Endometrial microvascular endothelial cells (primary cell): ENCODE data around the gene GPR161. TPM values are rescaled to one million over a fixed set of nuclear protein-coding genes. Genes with fewer than 3 reads are reported as not detected.
"Not testable (repeated sequence)": the region's sequence is repeated elsewhere in the genome, so short reads cannot be mapped to it uniquely, and the experiment has no call there.

ENCODE experiments used
- in situ Hi-C: cut with HindIII; loops from 2 replicates; pipeline ENCODE4 v1.10.0; 2017; ENCODE audit warnings: low sequenced_read_pairs, low pct_unique_long_range_greater_than_20kb; ENCODE audit errors: inconsistent ontology term
- total RNA-seq: library from RNA; depleted of rRNA; stranded (reverse); fragments of >200 nt; gene quantifications from one replicate; pipeline ENCODE4 v1.2.3, GENCODE V29; 2015; ENCODE audit errors: inconsistent ontology term

GPR161 gene, protein sequence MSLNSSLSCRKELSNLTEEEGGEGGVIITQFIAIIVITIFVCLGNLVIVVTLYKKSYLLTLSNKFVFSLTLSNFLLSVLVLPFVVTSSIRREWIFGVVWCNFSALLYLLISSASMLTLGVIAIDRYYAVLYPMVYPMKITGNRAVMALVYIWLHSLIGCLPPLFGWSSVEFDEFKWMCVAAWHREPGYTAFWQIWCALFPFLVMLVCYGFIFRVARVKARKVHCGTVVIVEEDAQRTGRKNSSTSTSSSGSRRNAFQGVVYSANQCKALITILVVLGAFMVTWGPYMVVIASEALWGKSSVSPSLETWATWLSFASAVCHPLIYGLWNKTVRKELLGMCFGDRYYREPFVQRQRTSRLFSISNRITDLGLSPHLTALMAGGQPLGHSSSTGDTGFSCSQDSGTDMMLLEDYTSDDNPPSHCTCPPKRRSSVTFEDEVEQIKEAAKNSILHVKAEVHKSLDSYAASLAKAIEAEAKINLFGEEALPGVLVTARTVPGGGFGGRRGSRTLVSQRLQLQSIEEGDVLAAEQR
- 18.9 TPM for total RNA-seq

DNA sequence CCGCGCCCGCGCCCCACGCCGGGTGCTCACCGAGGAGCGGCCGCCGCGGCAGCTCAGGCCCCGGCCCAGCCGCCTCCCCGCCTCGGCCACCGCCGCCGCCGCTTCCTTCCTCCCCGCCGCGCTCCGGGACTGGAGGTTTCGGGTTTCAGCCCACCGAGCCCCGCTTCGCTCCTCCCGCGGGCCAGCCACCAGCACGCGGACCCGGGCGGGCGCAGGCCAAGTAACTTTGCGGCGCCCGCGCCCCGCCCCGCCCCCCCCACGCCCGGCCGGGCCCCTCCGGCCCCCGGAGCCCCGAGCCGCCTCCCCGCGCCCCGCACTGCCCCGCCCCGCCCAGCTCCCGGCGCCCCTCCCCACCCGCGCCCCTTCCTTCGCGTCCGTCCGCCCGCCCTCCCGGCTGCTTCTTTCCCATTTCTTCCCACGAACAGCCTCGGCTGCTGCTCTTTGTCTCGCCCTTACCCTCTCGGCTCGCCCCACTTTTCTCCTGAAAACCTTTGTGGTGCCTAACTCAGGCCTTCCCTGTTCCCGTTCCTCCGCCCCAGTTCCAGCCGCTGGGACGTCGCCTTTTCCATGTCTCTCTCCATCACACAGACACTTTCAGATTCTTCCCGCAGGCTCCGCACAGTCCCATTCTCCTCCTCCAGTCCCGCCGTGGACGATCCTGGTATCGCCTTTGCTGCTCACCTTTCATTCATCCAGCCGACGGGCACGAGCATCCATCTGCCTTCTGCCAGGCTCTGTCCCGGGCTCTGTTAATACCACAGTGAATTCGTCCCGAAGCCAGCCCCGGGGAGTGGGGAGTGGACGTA, at the start of gene GPR161:
TSS of gene GPR161 (minus strand) at position 222 of the 806 bp plus-strand sequence. CDS start 32,080 bp downstream, outside the sequence.
- in situ Hi-C loops = no loop called here

DNA sequence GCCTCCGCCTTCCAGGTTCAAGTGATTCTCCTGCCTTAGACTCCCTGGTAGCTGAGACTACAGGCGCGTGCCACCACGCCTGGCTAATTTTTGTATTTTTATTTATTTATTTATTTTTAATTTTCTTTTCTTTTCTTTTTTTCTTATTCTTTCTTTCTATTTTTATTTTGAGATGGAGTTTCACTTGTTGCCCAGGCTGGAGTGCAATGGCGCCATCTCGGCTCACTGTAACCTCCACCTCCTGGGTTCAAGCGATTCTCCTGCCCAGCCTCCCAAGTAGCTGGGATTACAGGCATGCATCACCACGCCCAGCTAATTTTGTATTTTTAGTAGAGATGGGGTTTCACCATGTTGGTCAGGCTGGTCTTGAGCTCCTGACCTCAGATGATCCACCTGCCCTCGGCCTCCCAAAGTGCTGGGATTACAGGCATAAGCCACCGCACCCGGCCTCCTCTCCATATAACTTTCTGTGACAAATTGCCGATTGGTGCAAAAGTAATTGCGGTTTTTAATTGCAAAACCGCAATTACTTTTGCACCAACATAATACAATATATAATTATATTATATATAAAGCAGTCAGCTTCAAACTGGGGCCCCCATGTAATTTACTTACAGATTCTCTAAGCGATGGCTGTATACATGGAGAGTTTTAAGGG, 44.5 kb upstream of the GPR161 start:
- in situ Hi-C loops = not testable (repeated sequence)

DNA sequence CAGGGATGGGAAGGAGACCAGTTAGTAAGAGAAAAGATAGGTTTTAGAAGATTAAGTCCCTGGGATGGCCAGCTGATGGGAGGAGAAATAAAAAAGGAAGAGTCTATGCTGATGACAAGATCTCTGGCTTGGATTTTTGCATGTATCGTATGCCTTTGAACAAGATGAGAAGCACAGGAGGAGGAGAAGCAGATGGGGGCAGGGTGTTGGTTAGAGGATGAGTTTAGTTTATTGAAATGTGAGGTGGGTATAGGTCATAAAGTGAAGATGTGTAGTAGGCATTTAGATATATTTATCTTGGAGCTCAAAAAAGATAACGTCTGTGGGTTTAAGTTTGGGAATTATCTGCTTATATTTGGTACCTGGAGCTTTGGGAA, 43.4 kb upstream of the GPR161 start:
- in situ Hi-C loops = no loop called here

DNA sequence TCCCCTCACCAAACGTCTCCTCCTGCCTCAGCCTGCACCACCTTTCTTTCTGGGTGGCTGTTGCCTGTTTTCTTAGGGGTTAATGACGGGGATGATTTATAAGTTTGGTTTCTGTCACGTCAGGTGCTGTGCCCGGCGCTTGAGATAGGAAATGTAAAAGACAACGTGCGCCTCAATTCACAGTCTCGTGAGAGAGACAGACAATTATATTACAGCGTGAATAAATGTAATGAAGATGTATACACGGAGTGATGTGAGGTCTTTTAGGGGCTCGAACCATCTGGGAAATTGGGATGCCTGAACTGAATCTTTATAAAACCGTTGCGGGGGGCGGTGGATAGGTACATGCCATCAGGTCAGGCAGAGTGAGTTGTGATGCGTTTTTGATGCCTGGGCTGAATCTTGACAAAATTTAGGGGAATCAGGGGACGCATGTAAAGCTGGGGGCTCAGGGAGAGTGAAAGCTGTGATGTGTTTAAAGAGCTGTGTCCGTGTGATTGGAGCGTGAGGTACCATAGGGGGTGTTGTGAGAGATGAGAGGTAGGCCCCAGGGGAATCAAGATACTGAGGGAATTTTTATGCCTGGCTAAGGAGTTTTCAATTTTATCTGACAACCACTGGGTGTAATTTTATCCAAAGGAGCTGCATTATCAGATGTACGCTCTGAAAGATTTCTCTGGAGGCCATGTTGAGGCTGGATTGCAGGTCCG, 42.9 kb upstream of the GPR161 start:
- in situ Hi-C loops = no loop called here

DNA sequence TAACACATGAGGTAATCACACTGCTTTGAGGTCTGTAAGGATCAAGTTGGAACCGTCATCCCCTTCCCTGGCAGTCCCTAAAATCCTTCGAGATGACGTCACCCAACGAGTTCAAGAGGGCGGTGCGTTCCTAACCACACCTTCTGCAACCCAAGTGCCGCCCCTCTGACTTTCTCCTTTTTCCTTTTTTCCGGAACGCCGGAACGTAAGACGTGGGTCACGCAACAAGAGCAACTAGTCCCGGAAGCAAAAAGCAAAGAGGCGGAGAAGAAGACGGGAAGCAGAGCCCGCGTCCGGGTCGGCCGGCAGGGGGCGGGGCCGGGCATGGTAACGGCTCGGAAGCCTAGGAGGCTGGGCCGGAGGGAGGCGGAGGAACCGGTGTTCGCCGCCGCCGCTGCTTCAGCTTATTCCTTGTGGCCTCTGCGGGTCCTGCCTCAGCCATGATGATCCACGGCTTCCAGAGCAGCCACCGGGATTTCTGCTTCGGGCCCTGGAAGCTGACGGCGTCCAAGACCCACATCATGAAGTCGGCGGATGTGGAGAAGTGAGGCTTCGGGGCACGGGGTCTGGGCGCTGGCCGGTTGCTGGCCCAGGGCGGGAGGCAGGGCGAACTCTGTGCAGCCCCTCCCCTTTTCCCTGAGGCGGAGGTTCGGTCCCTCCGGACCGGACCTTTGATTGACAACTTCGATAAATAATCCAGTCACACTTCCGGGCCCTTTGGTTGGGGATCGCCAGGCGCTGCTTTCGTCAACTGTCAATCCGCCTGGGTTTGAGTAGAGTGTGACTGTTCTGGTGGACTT, 42.1 kb upstream of the GPR161 start, which contains the start of gene TIPRL:
TSS of gene TIPRL (plus strand) at position 325 of the 800 bp plus-strand sequence. CDS start at position 441, 116 bp downstream.
- in situ Hi-C loops = no loop called here

DNA sequence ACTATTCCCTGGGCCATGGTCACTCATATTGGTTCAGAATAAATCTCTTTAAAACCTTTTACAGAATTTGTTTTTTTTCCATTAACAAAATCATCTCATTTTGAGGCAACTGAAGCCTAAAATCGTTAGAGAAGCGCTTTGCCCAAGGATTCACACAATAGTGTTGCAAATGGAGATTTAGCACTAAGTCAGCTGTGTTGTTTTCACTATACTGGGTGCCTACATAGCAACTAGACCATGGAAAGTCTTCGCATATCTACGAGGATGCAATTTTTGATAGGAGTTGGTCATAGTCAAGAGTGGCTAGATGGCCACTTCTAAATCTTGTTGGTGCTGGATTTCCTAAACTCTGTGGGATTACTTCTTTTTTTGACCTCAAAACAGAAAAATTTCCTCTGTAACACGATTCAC, 41.5 kb upstream of the GPR161 start:
- in situ Hi-C loops = no loop called here

DNA sequence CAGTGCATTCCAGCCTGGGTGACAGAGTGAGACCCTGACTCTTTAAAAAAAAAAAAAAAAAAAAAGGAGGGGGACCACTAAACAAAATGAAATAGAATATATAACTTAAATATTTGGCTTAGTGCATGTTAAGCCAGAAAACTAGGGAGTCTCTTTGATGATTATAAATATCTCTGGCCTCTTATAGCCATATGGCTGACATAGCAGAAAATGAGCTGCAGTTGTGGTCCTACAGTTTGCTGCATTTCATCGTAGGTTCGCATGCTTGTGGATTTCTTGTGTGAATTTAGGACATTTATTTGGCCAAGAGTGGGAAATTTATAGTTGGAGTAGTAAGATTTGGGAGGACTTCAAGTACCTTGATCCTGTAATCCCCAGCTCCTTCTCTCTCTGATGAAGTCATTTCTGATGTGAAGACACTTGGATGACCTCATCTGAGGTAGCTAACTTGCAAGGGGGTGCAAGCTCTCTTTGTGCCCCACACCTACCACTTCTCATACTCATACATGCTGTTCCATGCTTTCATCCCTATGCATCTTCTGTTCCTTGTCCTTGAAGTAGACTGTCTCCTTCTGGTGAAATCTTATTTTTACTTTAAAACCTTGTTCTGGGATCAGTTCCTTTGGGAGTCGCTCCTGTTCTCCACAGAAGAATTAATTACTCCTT, 35.7 kb upstream of the GPR161 start:
- in situ Hi-C loops = no loop called here

DNA sequence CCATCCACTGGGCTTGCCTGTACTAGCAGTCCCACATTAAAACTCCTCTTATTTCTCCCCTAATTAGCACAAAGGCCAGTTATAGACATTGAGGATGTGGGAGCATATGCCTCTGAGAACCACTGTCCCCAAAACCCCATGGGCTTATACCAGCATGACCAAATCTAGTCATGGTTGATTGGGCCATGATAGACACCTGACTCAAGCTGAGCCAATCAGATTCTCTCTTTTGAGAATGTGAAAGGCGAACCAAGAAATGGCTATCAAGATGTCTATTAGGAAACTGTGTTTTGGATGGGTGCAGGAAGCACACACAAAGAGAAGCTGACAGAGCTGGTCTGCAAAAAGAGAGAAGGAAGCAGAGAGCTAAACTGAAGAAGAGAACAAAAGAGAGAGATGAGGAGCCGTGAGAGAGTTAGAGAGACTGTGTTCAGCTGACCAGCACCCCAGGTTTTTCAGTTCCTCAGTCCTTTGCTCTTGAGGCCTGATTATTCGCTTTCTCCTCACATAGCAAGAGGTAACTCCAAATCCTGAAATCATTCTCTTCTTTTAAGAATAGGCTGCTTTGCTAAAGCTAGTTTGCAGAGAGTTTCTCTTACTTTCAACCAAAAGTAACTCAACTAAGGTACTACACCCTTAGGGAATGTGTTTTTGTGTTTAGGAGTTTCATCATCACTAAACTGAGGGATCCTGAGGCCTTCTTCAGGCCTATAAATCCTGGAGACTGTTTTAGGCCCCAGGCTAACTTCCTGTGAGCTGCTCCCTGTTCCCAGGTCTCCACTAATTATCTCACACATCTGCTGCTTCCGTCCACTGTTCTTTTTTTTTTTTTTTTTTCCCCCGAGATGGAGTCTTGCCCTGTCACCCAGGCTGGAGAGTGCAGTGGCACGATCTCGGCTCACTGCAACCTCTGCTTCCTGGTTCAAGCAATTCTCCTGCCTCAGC, 34.1 kb upstream of the GPR161 start:
- in situ Hi-C loops = no loop called here

DNA sequence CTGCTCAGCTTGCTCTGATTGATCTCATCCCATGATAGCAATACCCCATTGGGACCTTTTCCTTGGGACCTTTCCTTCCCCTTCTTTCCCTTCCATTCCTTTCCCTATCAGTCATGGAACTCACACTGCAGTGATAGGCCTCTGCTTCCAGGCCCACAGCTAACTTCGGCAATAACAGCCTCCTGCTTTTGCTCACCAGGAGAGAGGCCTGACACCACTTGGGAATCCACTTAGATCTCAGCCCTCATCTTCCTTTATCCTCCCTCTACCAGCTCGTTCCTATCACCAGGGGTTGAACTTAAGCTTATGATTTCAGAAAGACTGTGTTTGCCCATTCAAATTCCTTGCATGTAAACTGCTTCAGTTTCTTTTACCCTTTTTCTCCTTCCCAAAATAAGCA, 31.1 kb upstream of the GPR161 start:
- in situ Hi-C loops = no loop called here

DNA sequence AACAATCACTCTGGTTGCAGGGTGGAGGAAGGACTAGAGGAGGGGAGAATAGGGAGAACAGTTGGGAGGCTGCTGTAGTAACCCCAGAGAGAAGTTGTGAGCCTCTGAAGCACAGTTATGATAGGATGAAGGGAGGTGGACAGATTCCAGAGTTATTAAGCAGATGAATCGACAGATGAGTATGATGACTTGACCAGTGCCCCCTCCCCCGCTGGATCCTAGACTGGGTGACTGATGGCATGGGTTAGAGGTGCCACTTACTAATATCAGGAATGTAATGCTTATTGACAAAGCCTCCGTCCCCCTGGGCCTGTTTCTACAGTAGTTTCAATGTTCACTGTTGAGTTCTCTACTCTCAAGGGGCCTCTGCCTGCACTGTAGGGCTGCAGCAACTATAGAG, 28.0 kb upstream of the GPR161 start:
- in situ Hi-C loops = no loop called here

DNA sequence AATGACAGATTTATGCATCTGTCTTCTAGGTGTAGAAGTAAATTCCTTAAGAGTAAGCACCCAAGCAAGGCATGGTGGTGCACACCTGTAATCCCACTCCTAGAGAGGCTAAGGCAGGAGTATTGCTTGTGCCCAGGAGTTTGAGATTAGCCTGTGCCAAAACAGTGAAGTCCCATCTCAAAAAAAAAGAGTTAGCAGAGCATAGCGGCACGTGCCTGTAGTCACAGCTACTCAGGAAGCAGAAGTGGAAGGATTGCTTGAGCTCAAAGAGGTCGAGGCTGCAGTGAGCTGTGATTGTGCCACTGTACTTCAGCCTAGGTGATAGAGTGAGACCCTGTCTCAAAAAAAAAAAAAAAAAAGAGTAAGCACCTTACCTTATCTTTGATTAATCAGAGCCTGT, 26.9 kb upstream of the GPR161 start:
- in situ Hi-C loops = no loop called here

DNA sequence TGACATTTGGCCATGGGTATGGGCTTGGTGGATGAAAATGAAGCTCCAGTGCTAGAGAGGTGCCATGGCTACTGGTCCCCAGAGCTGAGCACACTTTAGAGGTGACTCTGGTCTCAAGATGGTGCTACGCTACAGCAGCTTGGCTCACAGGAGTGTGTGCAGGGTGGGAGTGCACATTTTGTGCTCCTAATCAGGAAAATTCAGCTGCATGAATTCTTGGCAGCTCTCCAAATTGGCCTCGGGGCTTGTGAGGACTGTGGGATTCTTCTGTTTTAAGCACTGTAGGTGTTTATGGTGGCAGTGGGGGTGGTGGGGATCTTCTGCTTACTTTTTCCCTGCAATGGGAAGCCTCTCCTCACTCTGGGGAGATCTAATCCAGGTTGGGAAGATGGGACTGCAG, 24.7 kb upstream of the GPR161 start:
- in situ Hi-C loops = no loop called here

DNA sequence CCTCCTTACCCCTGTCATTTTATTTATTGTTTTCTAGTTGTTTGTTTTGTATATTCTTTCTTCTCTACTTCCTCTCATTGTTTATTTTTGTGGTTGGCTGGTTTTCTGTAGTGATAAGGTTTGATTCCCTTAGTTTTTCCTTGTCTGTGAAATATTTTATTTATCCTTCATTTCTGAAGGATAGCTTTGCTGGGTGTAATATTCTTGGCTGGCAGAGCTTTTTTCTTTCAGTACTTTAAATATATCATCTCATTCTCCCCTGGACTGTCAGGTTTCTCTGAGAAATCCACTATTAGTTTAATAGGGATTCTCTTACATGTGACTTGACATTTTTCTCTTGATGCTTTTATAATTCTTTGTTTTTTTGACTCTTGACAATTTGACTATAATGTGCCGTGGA, 23.2 kb upstream of the GPR161 start:
- in situ Hi-C loops = no loop called here

DNA sequence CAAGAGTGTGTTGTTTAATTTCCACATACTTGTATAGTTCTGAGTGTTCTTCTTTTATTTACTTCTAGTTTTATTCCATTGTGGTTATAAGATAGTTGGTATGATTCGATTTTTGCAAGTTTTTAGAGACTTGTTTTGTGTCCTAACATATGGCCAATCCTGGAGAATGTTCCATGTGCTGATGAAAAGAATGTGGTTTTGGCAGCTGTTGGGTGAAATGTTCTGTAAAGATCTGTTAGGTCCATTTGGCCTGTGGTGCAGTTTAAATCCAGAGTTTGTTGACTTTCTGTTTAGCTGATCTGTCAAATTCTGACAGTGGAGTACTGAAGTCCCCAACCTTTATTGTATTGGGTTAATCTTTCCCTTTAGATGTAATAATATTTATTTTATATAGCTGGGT, 22.5 kb upstream of the GPR161 start:
- in situ Hi-C loops = no loop called here

DNA sequence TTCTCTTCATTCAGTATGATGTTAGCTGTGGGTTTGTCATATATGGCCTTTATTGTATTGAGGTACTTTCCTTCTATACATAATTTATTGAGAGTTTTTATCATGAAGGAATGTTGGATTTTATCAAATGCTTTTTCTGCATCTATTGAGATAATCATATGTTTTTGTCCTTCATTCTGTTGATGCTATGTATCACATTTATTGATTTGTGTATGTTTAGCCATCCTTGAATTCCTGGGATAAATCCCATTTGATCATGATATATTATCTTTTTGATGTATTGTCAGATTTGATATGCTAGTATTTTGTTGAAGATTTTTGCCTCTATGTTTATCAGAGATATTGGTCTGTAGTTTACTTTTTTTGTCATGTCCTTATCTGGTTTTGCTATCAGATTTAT, 20.9 kb upstream of the GPR161 start:
- in situ Hi-C loops = no loop called here

DNA sequence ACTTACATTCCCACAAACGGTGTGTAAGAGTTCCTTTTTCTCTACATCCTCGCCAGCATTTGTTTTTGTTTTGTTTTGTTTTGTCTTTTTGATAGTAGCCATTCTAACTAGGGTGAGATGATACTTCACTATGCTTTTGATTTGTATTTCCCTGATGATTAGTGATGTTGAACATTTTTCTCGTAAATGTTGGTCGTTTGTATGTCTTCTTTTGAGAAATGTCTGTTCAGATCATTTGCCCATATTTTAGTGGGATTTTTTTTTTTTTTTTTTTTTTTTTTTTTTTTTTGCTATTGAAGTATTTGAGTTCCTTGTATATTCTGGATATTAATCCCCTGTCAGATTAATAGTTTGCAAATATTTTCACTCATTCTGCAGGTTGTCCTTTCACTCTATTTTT, 19.2 kb upstream of the GPR161 start:
- in situ Hi-C loops = no loop called here
